HG02759 (cell line): ENCODE results near the gene SUPT16H.
"Not testable (repeated sequence)": the region's sequence is repeated elsewhere in the genome, so short reads cannot be mapped to it uniquely, and the experiment has no call there.

ENCODE experiments used
- ATAC-seq: cut with Tn5 transposase; IDR thresholded peaks from one replicate; pipeline ENCODE4 v1.9.1; 2021; ENCODE audit warnings: mild to moderate bottlenecking, moderate library complexity; ENCODE audit not compliant: unreplicated experiment

The SUPT16H gene

GRCh38 chr14:21307637-21308036, 76.2 kb downstream of the SUPT16H start:
- no peak for ATAC-seq

GRCh38 chr14:21302836-21303140, 81.0 kb downstream of the SUPT16H start:
- not testable (repeated sequence) for ATAC-seq

GRCh38 chr14:21302013-21302835, 81.6 kb downstream of the SUPT16H start:
- ATAC-seq, result no peak
